ENCODE measurements around the gene STMN1.

Gene STMN1

DNA sequence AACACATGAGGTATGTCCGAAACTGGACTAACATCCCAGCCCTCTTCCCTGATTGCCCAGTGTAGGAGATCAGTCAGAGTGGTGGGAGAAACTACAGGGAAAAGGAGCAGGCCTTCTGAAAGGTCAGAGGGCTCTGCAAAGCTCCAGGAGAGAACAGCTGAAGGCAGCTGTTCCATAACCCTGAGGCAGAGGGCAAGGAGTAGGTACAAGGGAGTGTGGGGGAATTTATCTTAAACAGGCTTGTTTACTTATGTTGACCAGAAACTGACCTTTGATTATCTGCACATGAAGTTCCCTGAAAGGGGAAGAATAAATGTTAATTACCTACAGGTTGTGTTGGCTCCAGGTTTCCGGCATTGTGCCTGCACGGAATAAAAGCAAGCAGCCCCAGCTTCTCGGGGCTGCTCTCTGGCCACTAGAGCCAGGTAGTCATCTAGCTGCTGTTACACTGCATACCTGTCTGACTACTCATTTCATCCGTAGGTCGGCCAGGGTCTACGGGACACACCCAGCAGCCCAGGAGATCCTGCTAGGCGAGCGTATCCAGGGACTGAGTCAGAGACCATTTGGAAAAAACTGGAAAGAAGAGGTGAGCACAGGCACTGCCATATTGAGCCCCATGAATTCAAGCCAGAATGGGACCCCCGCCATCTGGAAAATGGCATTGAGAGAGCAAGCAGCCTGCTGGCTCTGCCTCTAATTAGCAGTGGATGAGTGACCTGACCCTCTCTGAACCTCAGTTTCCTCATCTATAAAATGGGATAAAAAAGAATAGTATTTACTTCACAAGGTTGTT is 15.8 kb downstream of the STMN1 start:
- no peak for DNase-seq

DNA sequence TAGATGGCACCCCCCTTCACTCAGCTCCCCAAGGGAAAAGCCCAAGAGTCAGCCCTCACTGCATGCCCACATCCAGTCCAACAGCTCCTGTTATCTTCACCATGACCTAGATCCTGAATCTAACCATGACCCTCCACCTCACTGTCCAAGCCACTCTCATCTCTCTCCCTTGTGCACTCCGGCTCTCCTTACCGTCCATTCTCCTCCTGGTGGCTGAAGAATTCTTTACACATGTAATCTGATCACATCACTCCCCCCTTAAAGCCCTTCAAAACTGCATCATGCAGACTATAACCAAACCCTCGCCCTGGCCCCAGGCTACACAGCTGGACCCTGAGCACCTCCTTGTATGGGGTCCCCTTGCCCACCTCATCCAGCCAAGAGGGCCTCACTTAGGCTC is 16.7 kb downstream of the STMN1 start:
- DNase-seq: no peak

DNA sequence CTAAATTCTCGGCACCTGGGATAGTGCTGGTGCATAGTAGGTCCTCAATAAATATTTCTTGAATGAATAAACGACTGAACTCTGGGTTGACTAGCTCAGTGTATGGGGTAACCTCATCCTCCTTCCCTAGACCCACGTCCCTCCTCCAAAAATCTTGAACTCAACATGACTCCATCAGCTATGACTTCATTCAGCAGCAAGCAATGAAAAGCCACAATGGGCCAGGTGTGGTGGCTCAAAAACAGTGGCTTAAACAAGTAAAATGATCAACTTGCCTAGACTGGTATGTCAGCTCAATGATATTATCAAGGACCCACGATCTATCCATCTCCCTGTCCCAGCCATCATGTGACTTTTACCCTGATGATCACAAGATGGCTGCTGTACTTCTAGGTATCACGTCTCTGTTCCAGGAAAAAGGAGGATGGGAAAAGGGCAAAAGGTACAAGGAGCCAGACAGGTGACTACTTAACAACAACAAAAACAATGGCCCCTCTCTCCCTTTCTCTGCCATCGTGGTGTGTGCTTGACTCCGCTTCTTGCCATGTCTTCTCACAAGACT is 17.7 kb downstream of the STMN1 start:
- DNase-seq: no peak

DNA sequence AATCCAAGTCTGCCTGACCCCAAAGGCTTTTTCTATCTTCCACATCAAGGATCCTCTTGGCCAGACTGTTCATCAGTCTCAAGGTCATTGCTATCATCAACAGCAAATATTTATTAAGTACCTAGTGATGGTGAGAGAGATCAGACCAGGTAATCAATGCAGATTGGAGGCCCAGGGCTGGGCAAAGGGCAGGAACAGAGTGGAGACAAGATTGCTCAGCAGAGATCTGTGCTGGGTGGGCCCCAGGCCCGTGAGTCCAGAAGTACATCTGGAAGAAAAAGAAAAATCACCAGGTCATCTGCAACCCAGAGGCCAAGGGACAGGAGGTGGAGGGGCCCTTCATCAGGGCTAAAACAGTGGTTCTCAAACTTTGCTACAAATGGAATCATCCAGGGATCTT is 20.6 kb downstream of the STMN1 start:
- DNase-seq: no peak

DNA sequence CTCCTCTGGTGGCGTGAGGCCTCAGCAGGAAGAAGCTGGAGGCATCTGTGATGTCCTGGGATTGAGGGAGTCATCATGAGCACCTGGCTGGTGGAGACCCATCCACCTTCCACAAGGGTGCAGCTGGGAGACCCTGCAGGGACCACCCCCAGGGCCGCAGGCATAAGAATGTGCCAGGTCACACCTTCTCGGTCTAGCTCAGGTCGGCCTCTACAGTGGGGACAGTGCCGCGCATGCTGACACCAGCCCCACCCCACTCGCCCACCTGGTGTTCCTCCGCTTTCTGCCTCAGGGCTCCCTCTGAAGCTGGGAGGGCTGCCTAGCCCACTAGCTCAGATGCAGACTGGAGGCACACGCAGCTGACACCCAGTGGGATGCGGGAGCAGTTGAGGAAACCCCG is 25.0 kb downstream of the STMN1 start:
- no peak for DNase-seq

DNA sequence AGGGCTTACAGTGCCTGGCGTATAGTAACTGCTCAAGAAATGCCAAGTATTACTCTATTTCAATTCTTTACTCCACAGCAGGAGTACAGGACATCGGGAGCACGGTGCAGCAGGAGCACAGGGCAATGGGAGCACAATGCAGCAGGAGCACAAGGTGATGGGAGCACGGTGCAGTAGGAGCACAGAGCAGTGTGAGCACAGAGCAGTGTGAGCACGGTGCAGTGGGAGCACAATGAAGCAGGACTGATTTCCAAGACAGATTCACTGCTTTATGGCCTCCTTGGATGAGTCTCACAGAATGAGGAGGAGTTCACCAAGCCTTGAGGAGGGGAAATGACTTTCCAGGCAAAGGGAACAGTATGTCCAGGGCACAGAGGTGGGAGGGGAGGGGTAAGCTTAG is 25.7 kb downstream of the STMN1 start:
- no peak for DNase-seq

DNA sequence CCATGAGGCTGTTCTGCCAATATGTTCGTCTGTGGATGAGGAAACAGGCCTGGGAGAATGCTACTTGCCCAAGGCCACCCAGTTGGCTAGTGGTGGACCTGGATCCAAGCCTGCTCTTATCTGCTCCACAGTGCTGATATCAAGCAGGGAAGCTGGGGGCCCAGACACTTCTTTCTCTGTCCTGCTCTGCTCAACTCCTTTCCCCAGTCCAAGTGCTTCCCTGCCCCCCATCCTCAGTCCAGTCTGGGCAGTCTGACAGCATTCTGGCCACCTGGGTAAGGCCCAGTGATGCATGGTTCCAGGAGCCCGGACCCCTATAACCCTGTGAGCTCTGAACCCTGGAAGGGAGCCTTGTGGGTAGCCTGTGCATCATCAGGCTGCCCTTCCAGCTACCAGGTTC is 26.5 kb downstream of the STMN1 start:
- no peak for DNase-seq

DNA sequence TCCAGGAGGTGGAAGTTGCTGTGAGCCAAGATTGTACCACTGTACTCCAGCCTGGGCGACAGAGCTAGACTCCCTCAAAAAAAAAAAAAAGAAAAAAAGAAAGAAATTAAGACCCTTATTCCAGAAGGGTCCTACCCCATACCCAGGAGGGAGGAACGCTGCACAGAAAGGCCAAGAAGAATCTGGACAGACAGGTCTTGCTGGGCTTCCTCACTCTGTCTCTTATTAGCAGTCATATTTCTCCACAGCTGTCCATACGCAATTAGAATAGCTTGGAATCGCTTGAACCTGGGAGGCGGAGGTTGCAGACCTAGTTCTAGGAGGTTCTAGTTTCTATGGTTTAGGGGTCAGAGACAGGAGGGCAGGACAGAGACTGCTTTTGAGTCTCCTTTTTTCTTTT is 27.5 kb downstream of the STMN1 start:
- DNase-seq: no peak

DNA sequence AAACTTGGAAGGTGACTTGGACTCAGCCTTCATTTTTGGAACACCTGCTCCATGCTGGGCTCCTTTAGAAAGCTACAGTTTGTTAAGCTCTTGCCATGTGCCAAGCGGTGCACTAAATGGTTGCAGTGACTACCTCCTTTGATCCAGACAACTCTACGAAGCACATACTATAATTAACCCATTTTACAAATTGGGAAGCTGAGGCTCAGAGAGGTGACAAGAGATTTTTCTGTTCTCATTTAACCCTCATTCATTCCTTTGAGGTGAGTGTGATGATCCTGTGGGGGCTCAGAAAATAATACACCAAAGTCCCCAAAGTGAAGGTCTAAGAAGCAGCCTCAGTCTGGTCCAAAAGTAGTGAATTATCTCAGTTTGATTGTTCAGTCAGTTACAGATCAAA is 29.1 kb downstream of the STMN1 start:
- no peak for DNase-seq

DNA sequence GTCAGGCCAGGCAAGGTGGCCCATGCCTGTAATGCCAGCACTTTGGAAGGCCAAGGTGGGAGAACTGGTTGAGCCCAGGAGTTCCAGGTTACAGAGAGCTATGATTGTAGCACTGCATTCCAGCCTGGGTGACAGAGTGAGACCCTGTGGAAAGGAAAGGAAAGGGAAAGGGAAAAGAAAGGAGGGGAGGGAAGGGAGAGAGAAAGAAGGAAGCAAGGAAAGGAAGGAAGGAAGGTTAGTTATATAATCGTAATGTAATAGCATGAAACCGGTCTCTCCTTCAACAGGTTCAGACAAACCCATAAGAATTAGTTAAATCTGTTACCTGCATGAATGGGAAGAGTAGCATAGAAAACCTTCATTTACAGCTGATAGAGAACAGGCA is 29.5 kb downstream of the STMN1 start:
- no peak for DNase-seq

DNA sequence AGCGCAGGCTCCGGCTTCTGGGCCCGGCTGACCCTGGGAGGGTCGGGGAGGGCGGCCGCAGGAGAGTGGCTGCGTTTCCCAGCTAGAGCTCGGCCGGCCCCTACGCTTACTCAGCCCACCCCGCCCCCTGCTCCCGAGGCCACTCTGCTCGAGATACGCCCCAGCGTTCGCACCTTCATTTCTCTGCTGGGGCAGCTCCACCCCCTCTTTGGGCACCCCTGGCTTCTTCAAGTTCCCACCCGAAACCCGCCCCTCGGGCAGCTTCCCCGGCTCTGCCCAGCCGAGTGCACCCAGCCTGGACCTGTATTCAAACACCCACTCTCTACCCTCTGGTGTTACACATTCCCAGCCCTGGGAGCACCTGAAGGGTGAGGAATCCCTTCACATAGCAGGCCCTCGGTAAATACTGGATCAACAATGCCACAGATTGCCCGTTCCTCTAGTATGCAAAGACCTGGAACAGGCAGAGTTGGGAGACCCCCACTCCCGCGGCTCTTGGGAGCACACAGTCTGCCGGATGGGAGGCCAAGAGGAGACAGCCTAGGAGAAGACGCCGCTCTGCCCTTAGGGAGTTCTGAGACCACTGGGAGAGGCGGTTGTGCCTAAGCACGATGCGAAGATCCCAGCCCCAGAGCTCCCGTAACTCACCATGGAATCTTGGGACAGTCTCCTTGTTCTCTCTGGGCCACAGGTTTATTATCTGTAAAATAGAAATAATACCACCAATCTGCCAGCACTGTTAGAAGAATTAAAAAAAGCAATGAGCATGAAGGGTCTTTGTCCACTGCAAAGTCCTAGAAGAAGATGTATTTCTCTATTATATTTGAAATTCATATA is 30.1 kb downstream of the STMN1 start:
- no peak for DNase-seq

DNA sequence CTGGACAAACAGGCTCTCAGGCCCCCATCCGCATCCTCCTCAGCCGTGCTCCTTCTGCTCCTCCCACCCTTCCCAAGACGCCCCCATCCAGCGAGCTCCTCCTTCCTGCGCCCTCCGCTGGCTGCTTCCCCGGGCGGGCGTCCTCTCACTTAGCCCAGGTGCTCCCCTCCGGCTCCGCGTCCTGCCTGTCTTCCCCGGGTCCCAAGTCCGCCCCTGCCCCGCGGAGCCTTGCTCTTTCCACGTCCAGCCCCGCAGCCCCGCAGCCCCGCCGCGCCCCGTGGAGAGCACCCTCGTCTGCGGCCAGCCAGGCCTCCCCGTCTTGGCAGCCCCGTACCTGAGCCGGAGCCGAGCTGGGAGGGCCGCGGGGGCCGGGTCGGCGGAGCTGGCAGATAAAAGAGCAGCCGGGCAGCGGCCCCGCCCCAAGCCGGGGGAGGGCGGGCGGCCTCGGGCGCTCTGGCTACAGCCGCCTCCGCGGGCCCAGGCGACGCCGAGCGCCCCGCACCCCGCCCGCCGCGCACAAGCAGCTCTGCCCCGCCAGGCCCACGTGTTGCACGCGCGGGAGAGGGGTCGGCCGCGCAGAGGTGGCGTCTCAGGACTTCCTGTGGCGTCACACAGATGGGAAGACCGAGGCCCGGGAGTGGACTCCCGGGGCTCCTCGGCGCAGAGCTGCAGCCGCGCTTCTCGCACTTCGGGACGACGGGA is 30.9 kb downstream of the STMN1 start, which contains the start of gene PAQR7:
Gene PAQR7 (minus strand): TSS at position 555 of the 702 bp plus-strand sequence. CDS start 11,869 bp downstream, outside the sequence.
- DNase-seq: peak; percentile 33 to 71

DNA sequence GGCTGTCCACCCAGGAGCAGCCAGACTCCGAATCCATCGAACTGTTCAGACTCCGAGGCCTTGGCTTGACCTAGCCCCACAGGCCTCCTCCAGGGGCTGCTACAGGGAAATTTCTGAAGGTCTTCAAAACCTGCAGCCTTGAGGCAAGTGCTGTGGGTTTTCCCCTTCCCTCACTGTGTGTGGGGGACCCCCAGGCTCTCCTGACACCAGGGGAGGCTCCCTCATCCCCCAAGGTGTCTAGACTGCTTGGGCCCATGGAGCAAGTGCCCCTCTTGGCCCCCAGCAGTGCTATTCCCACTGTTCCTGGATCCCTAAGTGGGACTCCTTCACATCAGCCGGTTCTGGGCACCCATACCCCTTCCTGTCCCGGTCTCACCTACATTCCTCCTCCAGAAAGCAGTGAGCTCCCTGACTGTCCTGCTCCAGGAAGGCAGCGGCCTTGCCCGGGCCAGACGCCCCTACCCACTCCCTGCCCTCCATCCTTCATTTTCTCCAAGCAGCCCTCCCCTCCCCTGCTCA is 31.5 kb downstream of the STMN1 start:
- no peak for DNase-seq

DNA sequence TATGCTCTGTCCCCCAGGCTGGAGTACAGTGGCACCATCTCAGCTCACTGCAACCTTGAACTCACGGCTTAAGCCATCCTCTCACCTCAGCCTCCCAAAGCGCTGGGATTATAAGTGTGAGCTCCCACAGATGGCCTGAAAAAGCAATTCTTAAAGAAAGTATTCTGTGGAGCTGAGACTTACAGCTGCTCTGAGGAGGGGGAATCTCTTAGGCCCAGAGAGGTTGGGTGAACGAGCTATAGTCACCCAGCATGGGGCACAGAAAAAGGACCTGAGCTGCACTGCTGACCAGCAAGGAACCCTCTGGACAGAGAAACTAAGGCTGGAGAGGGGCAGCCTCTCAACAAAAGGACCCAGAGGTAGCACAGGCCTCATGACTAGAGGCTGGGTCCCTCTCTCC is 32.0 kb downstream of the STMN1 start:
- no peak for DNase-seq

DNA sequence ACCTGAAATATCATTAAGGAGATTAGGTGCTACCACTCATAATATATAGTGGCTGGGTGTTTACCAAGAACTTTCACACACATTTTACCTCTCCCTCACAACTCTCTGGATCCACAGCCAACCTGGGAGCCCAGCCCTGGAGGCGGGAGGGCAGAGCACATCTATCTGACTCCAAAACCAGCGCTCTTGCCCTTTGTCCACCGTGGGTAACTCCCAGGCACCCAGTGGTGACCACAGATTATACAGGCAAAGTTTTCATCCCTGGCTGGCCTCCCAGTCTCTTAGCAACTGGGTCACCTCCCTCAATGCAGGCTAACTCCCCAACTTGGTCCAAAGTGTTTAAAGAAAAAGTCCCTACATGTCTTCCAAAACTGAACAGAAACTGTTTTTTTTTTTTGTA is 33.1 kb downstream of the STMN1 start:
- no peak for DNase-seq

DNA sequence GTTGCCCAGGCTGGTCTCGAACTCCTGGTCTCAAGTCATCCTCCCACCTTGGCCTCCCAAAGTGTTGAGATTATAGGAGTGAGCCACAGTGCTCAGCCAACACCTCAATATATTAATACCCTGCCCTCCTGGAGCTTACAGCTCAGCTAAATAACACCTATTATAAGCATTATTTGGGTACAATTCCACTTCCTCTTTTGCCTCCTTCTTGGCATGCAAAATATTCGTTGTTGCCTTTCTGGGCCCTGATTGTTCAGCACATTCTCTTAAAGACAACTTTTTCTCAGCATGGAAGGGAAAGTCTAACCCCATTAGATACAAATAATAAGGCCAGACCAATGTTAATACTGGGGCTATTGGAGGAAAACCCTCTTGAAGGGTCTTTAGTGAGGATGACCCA is 33.5 kb downstream of the STMN1 start:
- no peak for DNase-seq

DNA sequence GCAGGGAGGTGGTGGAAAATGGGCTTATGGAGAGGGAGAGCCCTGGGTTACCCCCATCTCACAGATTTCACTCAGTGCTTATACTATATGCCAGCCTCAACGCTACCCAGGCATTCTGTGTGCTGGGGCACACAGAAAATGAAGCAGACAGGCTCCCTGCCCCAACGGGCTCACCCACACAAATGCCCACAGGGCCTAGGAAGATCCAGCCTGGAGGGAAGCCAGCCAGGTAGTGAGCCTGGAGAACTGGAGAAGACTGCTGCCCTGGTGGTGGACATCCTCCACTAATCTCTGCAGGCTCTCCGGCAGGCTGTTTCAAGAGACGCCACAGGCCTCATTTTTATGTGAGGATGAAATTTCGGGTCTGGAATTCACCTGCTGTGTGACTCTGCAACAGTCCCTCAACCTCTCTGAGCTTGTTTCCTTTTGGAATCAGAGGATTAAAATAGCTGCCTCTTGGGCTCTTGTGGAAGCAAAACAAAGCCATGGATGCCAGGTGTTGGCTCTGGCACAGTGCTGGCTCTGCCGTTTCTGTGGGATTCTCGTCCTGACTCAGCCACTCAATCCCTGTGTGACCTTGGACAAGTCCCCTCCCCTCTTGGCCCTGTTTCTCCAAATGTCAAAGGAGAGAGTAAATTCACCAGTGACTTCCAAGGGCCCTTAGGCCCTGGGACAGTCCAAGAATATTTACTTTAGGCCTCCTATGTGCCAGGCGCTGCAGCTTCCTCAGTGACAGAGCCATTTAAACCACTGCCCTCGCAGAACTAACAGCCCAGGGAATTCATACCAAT is 34.3 kb downstream of the STMN1 start:
- DNase-seq: no peak

DNA sequence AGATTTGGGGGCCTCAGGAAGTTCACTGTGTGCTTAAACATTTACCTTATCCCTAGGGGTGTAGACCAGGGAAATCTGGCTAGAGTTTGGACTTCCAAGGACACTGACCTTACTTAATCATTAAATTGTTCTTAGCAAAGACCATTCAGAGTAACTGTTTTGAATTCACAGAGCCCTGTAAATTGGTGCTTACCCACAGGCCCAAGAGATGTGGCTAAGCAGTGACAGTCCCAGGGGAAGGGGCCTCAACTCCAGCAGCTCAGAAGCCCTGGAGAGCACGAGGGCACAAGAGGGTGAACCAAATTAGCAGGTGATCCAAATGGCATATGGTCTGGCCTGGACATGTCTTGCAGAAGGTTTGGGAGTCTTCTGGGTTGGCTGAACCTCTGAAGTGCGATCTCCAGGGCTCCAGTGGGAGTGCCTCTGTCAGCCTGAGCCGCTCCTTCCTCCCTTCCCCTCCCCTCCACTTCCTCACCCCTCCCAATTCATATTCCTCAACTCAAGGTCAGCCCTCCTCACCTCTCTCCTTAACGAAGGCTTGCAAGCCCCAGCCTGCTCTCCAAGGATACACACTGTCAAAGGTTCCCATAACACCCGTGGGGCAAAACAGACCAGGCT is 35.0 kb downstream of the STMN1 start:
- no peak for DNase-seq

DNA sequence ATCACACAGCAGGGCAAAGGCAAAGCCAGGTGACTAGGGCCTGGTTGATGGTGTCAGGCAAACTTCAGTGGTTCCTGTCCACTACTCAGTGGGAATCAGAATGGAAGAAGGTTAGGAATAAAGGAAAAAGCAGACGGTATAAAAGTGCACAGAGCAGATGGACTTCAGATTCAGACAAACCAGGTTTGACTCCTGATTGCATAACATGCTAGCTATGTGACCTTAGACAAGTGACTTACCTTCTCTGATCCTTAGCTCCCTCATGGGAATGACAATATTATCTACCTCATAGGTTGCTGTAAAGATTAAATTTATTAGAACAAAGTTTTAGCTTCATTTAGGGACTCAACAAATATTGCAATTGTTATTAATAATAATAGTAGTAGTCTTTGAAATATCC is 35.6 kb downstream of the STMN1 start:
- no peak for DNase-seq

DNA sequence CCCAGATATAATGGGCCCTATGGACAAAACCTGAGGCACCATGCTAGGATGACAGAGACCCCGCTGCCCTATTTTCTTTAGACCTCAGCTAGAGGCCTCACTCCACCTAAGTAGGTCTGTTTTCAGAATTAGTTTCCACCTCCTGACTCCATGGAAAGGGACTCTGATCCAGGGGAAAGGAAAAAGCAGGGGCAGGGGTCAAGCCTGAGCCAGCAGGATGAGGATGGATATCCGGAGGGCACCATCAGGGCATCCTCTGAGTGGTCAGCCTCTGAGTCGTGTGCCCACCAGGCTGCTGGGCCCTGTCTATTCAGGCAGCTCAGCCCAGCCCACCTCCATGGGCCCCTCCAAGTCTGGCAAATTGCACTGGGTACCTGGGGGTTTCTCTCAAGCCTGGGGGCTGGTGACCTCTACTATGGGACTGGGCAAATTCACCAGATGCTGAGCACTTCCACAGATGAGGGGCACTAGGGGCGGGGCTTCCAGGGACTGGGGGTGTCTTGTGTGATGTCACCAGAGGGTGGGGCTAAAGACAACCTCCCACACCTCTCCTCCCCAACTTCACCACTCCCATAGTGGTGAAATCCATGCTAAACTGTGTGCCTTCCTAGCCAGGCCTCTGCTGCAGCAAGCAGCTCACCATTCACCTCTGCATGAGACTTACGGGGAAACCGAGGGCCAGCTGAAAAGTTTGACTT is 36.2 kb downstream of the STMN1 start:
- no peak for DNase-seq

All from inflammatory macrophage (primary cell).